Osteoblast (primary cell): Measurements from ENCODE around the gene GAS2. TPM values are rescaled to one million over a fixed set of nuclear protein-coding genes. Genes with fewer than 3 reads are reported as not detected.

Source experiments
- DNase-seq: peaks from one replicate; pipeline ENCODE4 v3.0.0; 2011; ENCODE audit warnings: low spot score, mixed read lengths; ENCODE audit not compliant: insufficient read length; ENCODE audit errors: missing footprints
- H2AFZ ChIP-seq: 2 replicates; pipeline ENCODE4 v1.6.0; 2011; ENCODE audit warnings: mild to moderate bottlenecking, low read length
- H3K27ac ChIP-seq: 2 replicates; pipeline ENCODE4 v1.5.1; 2011; ENCODE audit warnings: mild to moderate bottlenecking, low read depth, low read length, moderate library complexity
- H3K27me3 ChIP-seq: 2 replicates; pipeline ENCODE4 v1.6.0; 2012; ENCODE audit warnings: mild to moderate bottlenecking, control low read depth, inconsistent platforms, low read length, moderate library complexity; ENCODE audit not compliant: insufficient read depth
- H3K36me3 ChIP-seq: 2 replicates; pipeline ENCODE4 v1.5.1; 2011; ENCODE audit warnings: mild to moderate bottlenecking, low read length, control low read depth, moderate library complexity; ENCODE audit not compliant: insufficient read depth
- H3K4me1 ChIP-seq: 2 replicates; pipeline ENCODE4 v1.5.1; 2011; ENCODE audit warnings: mild to moderate bottlenecking, low read length, control low read depth, moderate library complexity; ENCODE audit not compliant: insufficient read depth
- H3K4me2 ChIP-seq: 2 replicates; pipeline ENCODE4 v1.6.0; 2011; ENCODE audit warnings: mild to moderate bottlenecking, low read length; ENCODE audit not compliant: insufficient read depth
- H3K4me3 ChIP-seq: fragments of 200-600 bp; sonication (generic); 3 replicates; pipeline ENCODE4 v1.5.1; 2012; ENCODE audit warnings: mild to moderate bottlenecking, low read length, inconsistent platforms; ENCODE audit not compliant: insufficient read depth
- H3K79me2 ChIP-seq: 2 replicates; pipeline ENCODE4 v1.6.0; 2012; ENCODE audit warnings: mild to moderate bottlenecking, low read length, control low read depth, inconsistent platforms; ENCODE audit not compliant: insufficient read depth
- H3K9me3 ChIP-seq: 2 replicates; pipeline ENCODE4 v1.5.1; 2011; ENCODE audit warnings: low read depth, low read length, control low read depth
- H4K20me1 ChIP-seq: 2 replicates; pipeline ENCODE4 v1.6.0; 2012; ENCODE audit warnings: mild to moderate bottlenecking, low read length, control low read depth; ENCODE audit not compliant: insufficient read depth
- total RNA-seq: library from RNA; depleted of rRNA; stranded (reverse); fragments of >200 nt; gene quantifications from 2 replicates; pipeline ENCODE4 v1.2.3, GENCODE V29; 2012
- TF ChIP-seq, protein P1 (sequence below): IDR thresholded peaks from 2 replicates; pipeline ENCODE4 v1.5.1; 2011; ENCODE audit warnings: mild to moderate bottlenecking, low read depth, low read length, moderate library complexity; ENCODE audit errors: extremely low read depth

The GAS2 gene
- total RNA-seq, 1 donor, result 0.36 TPM

- no peaks in the 10 kb centered on the region for H3K36me3 ChIP-seq
- H3K27me3 ChIP-seq, result no peaks in the 10 kb centered on the region
- no peak for DNase-seq
- no peak overlapping the region for H3K27ac ChIP-seq
- H4K20me1 ChIP-seq, result no peaks in the 10 kb centered on the region
- peaks cover 6% of the 10 kb centered on the region for H3K79me2 ChIP-seq
- no peak overlapping the region for H3K4me3 ChIP-seq
- H3K4me1 ChIP-seq, result peaks cover 5% of the 10 kb centered on the region
- peak overlapping the region; percentile 90 for H3K4me2 ChIP-seq
- no peaks in the 10 kb centered on the region for H3K9me3 ChIP-seq
- TF ChIP-seq, protein P1, sequence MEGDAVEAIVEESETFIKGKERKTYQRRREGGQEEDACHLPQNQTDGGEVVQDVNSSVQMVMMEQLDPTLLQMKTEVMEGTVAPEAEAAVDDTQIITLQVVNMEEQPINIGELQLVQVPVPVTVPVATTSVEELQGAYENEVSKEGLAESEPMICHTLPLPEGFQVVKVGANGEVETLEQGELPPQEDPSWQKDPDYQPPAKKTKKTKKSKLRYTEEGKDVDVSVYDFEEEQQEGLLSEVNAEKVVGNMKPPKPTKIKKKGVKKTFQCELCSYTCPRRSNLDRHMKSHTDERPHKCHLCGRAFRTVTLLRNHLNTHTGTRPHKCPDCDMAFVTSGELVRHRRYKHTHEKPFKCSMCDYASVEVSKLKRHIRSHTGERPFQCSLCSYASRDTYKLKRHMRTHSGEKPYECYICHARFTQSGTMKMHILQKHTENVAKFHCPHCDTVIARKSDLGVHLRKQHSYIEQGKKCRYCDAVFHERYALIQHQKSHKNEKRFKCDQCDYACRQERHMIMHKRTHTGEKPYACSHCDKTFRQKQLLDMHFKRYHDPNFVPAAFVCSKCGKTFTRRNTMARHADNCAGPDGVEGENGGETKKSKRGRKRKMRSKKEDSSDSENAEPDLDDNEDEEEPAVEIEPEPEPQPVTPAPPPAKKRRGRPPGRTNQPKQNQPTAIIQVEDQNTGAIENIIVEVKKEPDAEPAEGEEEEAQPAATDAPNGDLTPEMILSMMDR, result no peak
- H2AFZ ChIP-seq, result no peak overlapping the region
Measured at GRCh38 chr11:22828373-22828772, 162.0 kb downstream of the GAS2 start.

DNA sequence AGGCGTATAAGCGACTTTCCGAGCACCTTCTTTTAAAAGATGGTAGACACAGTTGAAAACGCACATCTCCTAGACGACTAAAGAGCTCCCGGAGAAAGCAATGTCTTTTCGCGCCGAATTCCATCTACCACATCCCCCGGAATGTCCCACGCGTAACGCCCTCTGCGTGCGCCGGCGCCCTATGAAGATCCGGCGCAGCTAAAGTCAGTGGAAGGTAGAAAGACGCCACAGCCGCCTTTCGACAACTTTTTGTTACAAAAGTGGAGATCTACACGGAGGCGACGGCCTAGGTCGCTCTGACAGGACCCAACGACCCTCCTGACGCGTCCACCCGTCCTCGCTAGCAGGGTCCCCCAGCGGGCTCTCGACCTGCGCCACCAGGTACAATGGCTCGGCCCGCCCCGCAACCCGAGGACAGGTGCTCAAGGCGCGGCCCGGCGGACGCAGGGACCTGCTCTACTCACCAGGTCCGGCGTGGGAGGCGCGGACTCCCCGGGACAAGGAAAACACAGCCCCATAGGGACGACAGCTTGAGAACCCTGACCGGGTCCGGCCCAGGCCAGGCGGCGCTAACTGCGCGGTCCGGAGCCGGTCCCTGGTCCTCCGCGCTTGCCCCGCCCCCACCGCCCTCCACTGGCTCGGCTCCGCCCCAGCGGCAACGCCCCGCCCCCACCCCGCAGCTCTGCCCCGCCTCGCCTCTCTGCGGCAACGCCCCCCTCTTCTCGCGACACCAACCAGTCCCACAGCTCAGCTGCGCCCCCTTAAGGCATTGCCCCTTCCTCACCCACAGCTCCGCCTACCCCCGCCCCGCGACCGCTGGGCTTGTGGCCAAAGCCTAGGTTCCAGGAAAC is 163.0 kb downstream of the GAS2 start, which contains the start of gene SVIP:
Gene SVIP, minus strand, starts transcription at position 571 of the 851 bp plus-strand sequence. Its CDS starts 53 bp downstream, at position 518.
- H4K20me1 ChIP-seq, result no peaks in the 10 kb centered on the region
- peaks cover 5% of the 10 kb centered on the region for H3K4me1 ChIP-seq
- peak within 1 kb of the TSS; percentile 90 for H3K4me2 ChIP-seq
- TF ChIP-seq, protein P1, result peak; percentile 46
- DNase-seq, result peak; percentile 92
- peak within 1 kb of the TSS; percentile 91 for H3K4me3 ChIP-seq
- no peaks in the 10 kb centered on the region for H3K9me3 ChIP-seq
- H3K36me3 ChIP-seq, result no peaks in the 10 kb centered on the region
- H3K27ac ChIP-seq, result peak within 1 kb of the TSS; percentile 37
- peak within 1 kb of the TSS; percentile 94 for H2AFZ ChIP-seq
- H3K27me3 ChIP-seq, result no peaks in the 10 kb centered on the region
- H3K79me2 ChIP-seq, result peaks cover 6% of the 10 kb centered on the region

GRCh38 chr11:22830082-22830414 is 163.6 kb downstream of the GAS2 start:
- no peaks in the 10 kb centered on the region for H4K20me1 ChIP-seq
- peak overlapping the region; percentile 91 for H3K4me3 ChIP-seq
- H3K36me3 ChIP-seq, result no peaks in the 10 kb centered on the region
- H3K27ac ChIP-seq, result no peak overlapping the region
- H3K4me2 ChIP-seq, result peak overlapping the region; percentile 69
- no peak for DNase-seq
- TF ChIP-seq, protein P1, result no peak
- H3K9me3 ChIP-seq, result no peaks in the 10 kb centered on the region
- peaks cover 6% of the 10 kb centered on the region for H3K79me2 ChIP-seq
- peak overlapping the region; percentile 75 for H2AFZ ChIP-seq
- H3K27me3 ChIP-seq, result no peaks in the 10 kb centered on the region
- H3K4me1 ChIP-seq, result peaks cover 5% of the 10 kb centered on the region

GRCh38 chr11:22832315-22833015 is 166.1 kb downstream of the GAS2 start:
- H3K79me2 ChIP-seq, result peaks cover 6% of the 10 kb centered on the region
- no peak overlapping the region for H3K4me3 ChIP-seq
- TF ChIP-seq, protein P1, result no peak
- H3K4me2 ChIP-seq, result no peak overlapping the region
- no peaks in the 10 kb centered on the region for H3K9me3 ChIP-seq
- no peaks in the 10 kb centered on the region for H3K36me3 ChIP-seq
- H2AFZ ChIP-seq, result no peak overlapping the region
- H4K20me1 ChIP-seq, result no peaks in the 10 kb centered on the region
- DNase-seq, result peak; percentile 29
- H3K4me1 ChIP-seq, result peaks cover 5% of the 10 kb centered on the region
- H3K27ac ChIP-seq, result no peak overlapping the region
- H3K27me3 ChIP-seq, result no peaks in the 10 kb centered on the region
